Mesendoderm (in vitro differentiated cells): Measurements from ENCODE around the gene KRTAP5-7.

Experiments used
- DNase-seq: peaks from one replicate; pipeline ENCODE4 v3.0.0; 2013
- H2AK5ac ChIP-seq: 2 replicates; pipeline ENCODE4 v1.6.1; 2013; ENCODE audit warnings: low read length, inconsistent platforms
- H2BK120ac ChIP-seq: 2 replicates; pipeline ENCODE4 v1.6.1; 2013; ENCODE audit warnings: low read depth, mild to moderate bottlenecking, low read length, moderate library complexity, mixed read lengths
- H2BK15ac ChIP-seq: replicated peaks from 2 replicates; pipeline ENCODE4 v1.6.1; 2013; ENCODE audit warnings: low read depth, mild to moderate bottlenecking, moderate library complexity
- H2BK5ac ChIP-seq: 2 replicates; pipeline ENCODE4 v1.6.1; 2013; ENCODE audit warnings: low read length, inconsistent platforms
- H3K18ac ChIP-seq: 2 replicates; pipeline ENCODE4 v1.6.1; 2013; ENCODE audit warnings: mild to moderate bottlenecking, low read length, mixed read lengths
- H3K23ac ChIP-seq: one replicate; pipeline ENCODE4 v1.6.1; 2013; ENCODE audit warnings: low read length
- H3K27ac ChIP-seq: 2 replicates; pipeline ENCODE4 v1.5.1; 2013; ENCODE audit warnings: low read depth, mild to moderate bottlenecking, inconsistent platforms, low read length, moderate library complexity
- H3K27me3 ChIP-seq: 2 replicates; pipeline ENCODE4 v1.6.1; 2013; ENCODE audit warnings: low read length, control low read depth, mild to moderate bottlenecking, inconsistent platforms; ENCODE audit not compliant: insufficient read depth, poor library complexity
- H3K36me3 ChIP-seq: 2 replicates; pipeline ENCODE4 v1.6.1; 2013; ENCODE audit warnings: low read length, inconsistent platforms; ENCODE audit not compliant: control insufficient read depth, insufficient read depth
- H3K4ac ChIP-seq: one replicate; pipeline ENCODE4 v1.6.1; 2013; ENCODE audit warnings: low read depth, mild to moderate bottlenecking, low read length, moderate library complexity
- H3K4me1 ChIP-seq: 2 replicates; pipeline ENCODE4 v1.6.1; 2013; ENCODE audit warnings: low read depth, low read length, inconsistent platforms; ENCODE audit not compliant: control insufficient read depth
- H3K4me2 ChIP-seq: 2 replicates; pipeline ENCODE4 v1.6.1; 2013; ENCODE audit warnings: low read length
- H3K4me3 ChIP-seq: 2 replicates; pipeline ENCODE4 v1.5.1; 2013; ENCODE audit warnings: mild to moderate bottlenecking, low read length
- H3K56ac ChIP-seq: one replicate; pipeline ENCODE4 v1.6.1; 2013; ENCODE audit warnings: low read length
- H3K79me1 ChIP-seq: 2 replicates; pipeline ENCODE4 v1.6.1; 2013; ENCODE audit warnings: low read length, inconsistent platforms
- H3K79me2 ChIP-seq: 2 replicates; pipeline ENCODE4 v1.6.1; 2013; ENCODE audit warnings: mild to moderate bottlenecking, low read length; ENCODE audit not compliant: control insufficient read depth, insufficient read depth
- H3K9ac ChIP-seq: 2 replicates; pipeline ENCODE4 v1.6.1; 2013; ENCODE audit warnings: low read length, inconsistent platforms
- H4K5ac ChIP-seq: one replicate; pipeline ENCODE4 v1.6.1; 2013; ENCODE audit warnings: low read length
- H4K8ac ChIP-seq: one replicate; pipeline ENCODE4 v1.6.1; 2013; ENCODE audit warnings: low read depth, mild to moderate bottlenecking, control low read depth, low read length, moderate library complexity
- WGBS: extraction: QIAGEN DNeasy Blood & Tissue Kit; methylation state at CpG from one replicate; pipeline ENCODE4 v1.1.7; 2013; ENCODE audit warnings: low lambda C conversion rate, missing lambda C conversion rate; ENCODE audit not compliant: insufficient coverage; ENCODE audit errors: extremely low coverage; 5-methylcytosine and 5-hydroxymethylcytosine counted together

The KRTAP5-7 gene

GRCh38 chr11:71491531-71491930 is 35.5 kb upstream of the KRTAP5-7 start:
- Histone ChIP-seq H3K4me1 (peaks cover 4% of the 10 kb centered on the region), H4K5ac (no peak overlapping the region), H3K9ac (no peak overlapping the region), H4K8ac (no peak overlapping the region), H3K79me1 (no peaks in the 10 kb centered on the region), H3K23ac (no peak overlapping the region), H3K36me3 (peaks cover 3% of the 10 kb centered on the region), H3K27ac (no peak overlapping the region), H3K4ac (no peak overlapping the region), H2AK5ac (no peak overlapping the region), H2BK120ac (no peak overlapping the region), H3K18ac (no peak overlapping the region), H3K4me3 (no peak overlapping the region), H3K27me3 (no peaks in the 10 kb centered on the region), H3K56ac (no peak overlapping the region), H3K79me2 (no peaks in the 10 kb centered on the region), H3K4me2 (no peak overlapping the region), H2BK15ac (no peak overlapping the region), H2BK5ac (no peak overlapping the region)
- no CpG with 5 or more reads among the region's 19 CpGs for WGBS
- DNase-seq, result no peak

- Histone ChIP-seq H3K27ac (no peak overlapping the region), H3K4me3 (no peak overlapping the region), H3K36me3 (peaks cover 3% of the 10 kb centered on the region), H3K9ac (no peak overlapping the region), H3K4me1 (peaks cover 4% of the 10 kb centered on the region), H4K5ac (no peak overlapping the region), H3K4ac (no peak overlapping the region), H3K79me2 (no peaks in the 10 kb centered on the region), H2AK5ac (no peak overlapping the region), H4K8ac (no peak overlapping the region), H3K18ac (no peak overlapping the region), H2BK5ac (no peak overlapping the region), H2BK120ac (no peak overlapping the region), H3K56ac (no peak overlapping the region), H3K23ac (no peak overlapping the region), H3K79me1 (no peaks in the 10 kb centered on the region), H3K27me3 (no peaks in the 10 kb centered on the region), H3K4me2 (no peak overlapping the region), H2BK15ac (no peak overlapping the region)
- no peak for DNase-seq
- no CpG with 5 or more reads among the region's 9 CpGs for WGBS
Observed at GRCh38 chr11:71491940-71492339, 35.1 kb upstream of the KRTAP5-7 start.

- H4K5ac ChIP-seq, result no peak overlapping the region
- H3K79me2 ChIP-seq, result no peaks in the 10 kb centered on the region
- H3K36me3 ChIP-seq, result peaks cover 5% of the 10 kb centered on the region
- no peak overlapping the region for H3K4ac ChIP-seq
- no peak overlapping the region for H3K9ac ChIP-seq
- no peak overlapping the region for H4K8ac ChIP-seq
- H3K27ac ChIP-seq, result no peak overlapping the region
- H3K4me3 ChIP-seq, result no peak overlapping the region
- H3K4me2 ChIP-seq, result no peak overlapping the region
- no CpG with 5 or more reads among the region's 20 CpGs for WGBS
- no peak overlapping the region for H2BK5ac ChIP-seq
- no peak overlapping the region for H2BK120ac ChIP-seq
- no peak for DNase-seq
- H3K27me3 ChIP-seq, result no peaks in the 10 kb centered on the region
- H2AK5ac ChIP-seq, result no peak overlapping the region
- H3K56ac ChIP-seq, result no peak overlapping the region
- H3K23ac ChIP-seq, result no peak overlapping the region
- H3K79me1 ChIP-seq, result no peaks in the 10 kb centered on the region
- no peak overlapping the region for H3K18ac ChIP-seq
- H3K4me1 ChIP-seq, result no peaks in the 10 kb centered on the region
- H2BK15ac ChIP-seq, result no peak overlapping the region
Observed at GRCh38 chr11:71495286-71496230, 31.5 kb upstream of the KRTAP5-7 start.

- Histone ChIP-seq H3K79me2 (no peaks in the 10 kb centered on the region), H3K79me1 (no peaks in the 10 kb centered on the region), H2AK5ac (no peak overlapping the region), H3K27me3 (no peaks in the 10 kb centered on the region), H3K4me1 (no peaks in the 10 kb centered on the region), H3K27ac (no peak overlapping the region), H2BK15ac (no peak overlapping the region), H3K4me2 (no peak overlapping the region), H3K4me3 (no peak overlapping the region), H3K9ac (no peak overlapping the region), H2BK5ac (no peak overlapping the region), H3K23ac (no peak overlapping the region), H3K18ac (no peak overlapping the region), H2BK120ac (no peak overlapping the region), H4K5ac (no peak overlapping the region), H3K4ac (no peak overlapping the region), H3K36me3 (peaks cover 5% of the 10 kb centered on the region), H3K56ac (no peak overlapping the region), H4K8ac (no peak overlapping the region)
- DNase-seq, result no peak
- no CpG with 5 or more reads among the region's 13 CpGs for WGBS
Observed at GRCh38 chr11:71496421-71496820, 30.6 kb upstream of the KRTAP5-7 start.

- no peak overlapping the region for H2AK5ac ChIP-seq
- peaks cover 5% of the 10 kb centered on the region for H3K36me3 ChIP-seq
- no peak overlapping the region for H3K4me3 ChIP-seq
- no peak for DNase-seq
- H3K79me2 ChIP-seq, result no peaks in the 10 kb centered on the region
- H4K5ac ChIP-seq, result no peak overlapping the region
- no peak overlapping the region for H3K56ac ChIP-seq
- H3K27ac ChIP-seq, result no peak overlapping the region
- no peak overlapping the region for H3K9ac ChIP-seq
- no peak overlapping the region for H3K4me2 ChIP-seq
- no peaks in the 10 kb centered on the region for H3K79me1 ChIP-seq
- H2BK15ac ChIP-seq, result no peak overlapping the region
- no peak overlapping the region for H3K23ac ChIP-seq
- no peak overlapping the region for H3K4ac ChIP-seq
- no peak overlapping the region for H3K18ac ChIP-seq
- no peak overlapping the region for H4K8ac ChIP-seq
- WGBS, result no CpG with 5 or more reads among the region's 19 CpGs
- no peaks in the 10 kb centered on the region for H3K27me3 ChIP-seq
- no peak overlapping the region for H2BK5ac ChIP-seq
- H2BK120ac ChIP-seq, result no peak overlapping the region
- H3K4me1 ChIP-seq, result no peaks in the 10 kb centered on the region
Observed at GRCh38 chr11:71498091-71498490, 29.0 kb upstream of the KRTAP5-7 start.
